NCI-H1694 (cell line): Measurements from ENCODE around the gene ZBED1.
"Not testable (repeated sequence)": the region's sequence is repeated elsewhere in the genome, so short reads cannot be mapped to it uniquely, and the experiment has no call there.

Experiments used
- DNase-seq: peaks from one replicate; lab custom pipeline; 2025; lab: John Stamatoyannopoulos, UW

The ZBED1 gene

GRCh38 chrX:2519638-2520037, 18.9 kb upstream of the ZBED1 start:
- not testable (repeated sequence) for DNase-seq

- no peak for DNase-seq
Measured at GRCh38 chrX:2517055-2517454, 16.3 kb upstream of the ZBED1 start.

- no peak for DNase-seq
Measured at GRCh38 chrX:2516623-2517022, 15.8 kb upstream of the ZBED1 start.

- DNase-seq = no peak
Measured at GRCh38 chrX:2514131-2514530, 13.4 kb upstream of the ZBED1 start.

GRCh38 chrX:2513121-2513664, 12.4 kb upstream of the ZBED1 start:
- no peak for DNase-seq

- no peak for DNase-seq
Measured at GRCh38 chrX:2512501-2512900, 11.7 kb upstream of the ZBED1 start.

GRCh38 chrX:2511326-2511725, 10.6 kb upstream of the ZBED1 start:
- DNase-seq = no peak

- DNase-seq = no peak
Measured at GRCh38 chrX:2508648-2509335, 8.0 kb upstream of the ZBED1 start.

- DNase-seq = no peak
Measured at GRCh38 chrX:2507904-2508627, 7.3 kb upstream of the ZBED1 start.

GRCh38 chrX:2507196-2507595, 6.4 kb upstream of the ZBED1 start:
- no peak for DNase-seq

GRCh38 chrX:2505341-2505740, 4.6 kb upstream of the ZBED1 start:
- DNase-seq = not testable (repeated sequence)

GRCh38 chrX:2504706-2505332, 4.0 kb upstream of the ZBED1 start:
- DNase-seq = no peak

GRCh38 chrX:2503591-2504500, 3.1 kb upstream of the ZBED1 start:
- no peak for DNase-seq

- no peak for DNase-seq
Measured at GRCh38 chrX:2502668-2503519, 2.1 kb upstream of the ZBED1 start.

GRCh38 chrX:2502120-2502667, 1.4 kb upstream of the ZBED1 start:
- DNase-seq = no peak

- no peak for DNase-seq
Measured at GRCh38 chrX:2501559-2502102, 855 bp upstream of the ZBED1 start.

- DNase-seq = no peak
Measured at GRCh38 chrX:2500091-2500802, 529 bp downstream of the ZBED1 start.

GRCh38 chrX:2499507-2499906, 1.3 kb downstream of the ZBED1 start:
- no peak for DNase-seq

GRCh38 chrX:2498781-2499302, 1.9 kb downstream of the ZBED1 start:
- DNase-seq = no peak
